H9 (cell line): ENCODE measurements around the gene CTU2. TPM values are rescaled to one million over a fixed set of nuclear protein-coding genes. Genes with fewer than 3 reads are reported as not detected.

Source experiments
- DNase-seq: peaks from one replicate; pipeline ENCODE4 v3.0.0-alpha.2; 2017
- H2AFZ ChIP-seq: one replicate; pipeline ENCODE4 v1.6.1; 2013; ENCODE audit warnings: mild to moderate bottlenecking, low read length, control low read depth, moderate library complexity
- H2AK5ac ChIP-seq: 2 replicates; pipeline ENCODE4 v1.6.1; 2013; ENCODE audit warnings: low read length, control low read depth, mixed read lengths; ENCODE audit not compliant: insufficient read length
- H2BK120ac ChIP-seq: one replicate; pipeline ENCODE4 v1.6.1; 2013; ENCODE audit warnings: low read depth, mild to moderate bottlenecking, low read length, control low read depth, inconsistent platforms; ENCODE audit not compliant: poor library complexity, severe bottlenecking
- H2BK12ac ChIP-seq: 2 replicates; pipeline ENCODE4 v1.6.1; 2013; ENCODE audit warnings: low read length, control low read depth, mixed read lengths, low read depth; ENCODE audit not compliant: insufficient read length
- H2BK15ac ChIP-seq: 2 replicates; pipeline ENCODE4 v1.6.1; 2013; ENCODE audit warnings: low read depth, low read length, control low read depth
- H2BK20ac ChIP-seq: one replicate; pipeline ENCODE4 v1.6.1; 2013; ENCODE audit warnings: low read depth, mild to moderate bottlenecking, low read length, control low read depth, inconsistent platforms; ENCODE audit not compliant: poor library complexity, severe bottlenecking
- H2BK5ac ChIP-seq: 2 replicates; pipeline ENCODE4 v1.6.1; 2013; ENCODE audit warnings: low read length, control low read depth, mixed read lengths; ENCODE audit not compliant: insufficient read length
- H3K14ac ChIP-seq: 2 replicates; pipeline ENCODE4 v1.6.1; 2013; ENCODE audit warnings: low read length, control low read depth; ENCODE audit not compliant: insufficient read depth
- H3K18ac ChIP-seq: 2 replicates; pipeline ENCODE4 v1.6.1; 2013; ENCODE audit warnings: low read depth, mild to moderate bottlenecking, mixed read lengths, low read length, control low read depth; ENCODE audit not compliant: insufficient read length
- H3K23ac ChIP-seq: 2 replicates; pipeline ENCODE4 v1.6.1; 2013; ENCODE audit warnings: low read length, control low read depth, mixed read lengths, low read depth; ENCODE audit not compliant: insufficient read length
- H3K23me2 ChIP-seq: 2 replicates; pipeline ENCODE4 v1.6.1; 2013; ENCODE audit warnings: low read depth, mild to moderate bottlenecking, mixed read lengths, low read length, control low read depth; ENCODE audit not compliant: insufficient read length, poor library complexity, severe bottlenecking
- H3K27ac ChIP-seq: 2 replicates; pipeline ENCODE4 v1.5.1; 2013; ENCODE audit warnings: low read length, control low read depth, mixed read lengths, low read depth; ENCODE audit not compliant: insufficient read length
- H3K27me3 ChIP-seq: 2 replicates; pipeline ENCODE4 v1.6.1; 2013; ENCODE audit warnings: low read length, control low read depth, inconsistent platforms; ENCODE audit not compliant: insufficient read depth
- H3K4ac ChIP-seq: 2 replicates; pipeline ENCODE4 v1.6.1; 2013; ENCODE audit warnings: low read depth, mild to moderate bottlenecking, control low read depth, inconsistent platforms, low read length, moderate library complexity
- H3K4me1 ChIP-seq: 2 replicates; pipeline ENCODE4 v1.6.1; 2013; ENCODE audit warnings: low read length, control low read depth, inconsistent platforms; ENCODE audit not compliant: insufficient read depth
- H3K4me2 ChIP-seq: 2 replicates; pipeline ENCODE4 v1.6.1; 2013; ENCODE audit warnings: low read length, control low read depth, mixed read lengths; ENCODE audit not compliant: insufficient read length, insufficient read depth
- H3K56ac ChIP-seq: 2 replicates; pipeline ENCODE4 v1.6.1; 2013; ENCODE audit warnings: low read depth, mild to moderate bottlenecking, mixed read lengths, low read length, control low read depth; ENCODE audit not compliant: insufficient read length
- H3K79me1 ChIP-seq: 2 replicates; pipeline ENCODE4 v1.6.1; 2013; ENCODE audit warnings: low read depth, mild to moderate bottlenecking, moderate library complexity, low read length, control low read depth, inconsistent platforms; ENCODE audit not compliant: insufficient read depth, poor library complexity, severe bottlenecking
- H3K79me2 ChIP-seq: 2 replicates; pipeline ENCODE4 v1.6.1; 2013; ENCODE audit warnings: low read length, control low read depth, inconsistent platforms; ENCODE audit not compliant: insufficient read depth
- H3K9ac ChIP-seq: 2 replicates; pipeline ENCODE4 v1.6.1; 2013; ENCODE audit warnings: low read length, control low read depth, mixed read lengths; ENCODE audit not compliant: insufficient read length; ENCODE audit errors: extremely low read depth
- H3K9me3 ChIP-seq: one replicate; pipeline ENCODE4 v1.6.1; 2013; ENCODE audit warnings: low read depth, low read length, inconsistent platforms; ENCODE audit not compliant: control insufficient read depth
- H3T11ph ChIP-seq: one replicate; pipeline ENCODE4 v1.6.1; 2013; ENCODE audit warnings: mild to moderate bottlenecking, low read length, control low read depth, inconsistent platforms
- H4K20me1 ChIP-seq: one replicate; pipeline ENCODE4 v1.6.1; 2013; ENCODE audit not compliant: control insufficient read depth, insufficient read length, insufficient read depth
- H4K5ac ChIP-seq: 2 replicates; pipeline ENCODE4 v1.6.1; 2013; ENCODE audit warnings: low read depth, mild to moderate bottlenecking, mixed read lengths, low read length, control low read depth; ENCODE audit not compliant: insufficient read length
- H4K8ac ChIP-seq: replicated peaks from 2 replicates; pipeline ENCODE4 v1.6.1; 2013; ENCODE audit warnings: low read length, control low read depth, mixed read lengths, low read depth; ENCODE audit not compliant: insufficient read length
- H4K91ac ChIP-seq: 2 replicates; pipeline ENCODE4 v1.6.1; 2013; ENCODE audit warnings: low read depth, mild to moderate bottlenecking, moderate library complexity, mixed read lengths, low read length, control low read depth; ENCODE audit not compliant: insufficient read length
- H3K27ac Mint-ChIP-seq, 3 experiments: 2 replicates in 2 of 3; 3 replicates in 1 of 3; pipeline ENCODE4 v1.8.0; 2020 to 2021; ENCODE audit warnings: mixed read lengths in 3 of 3, mild to moderate bottlenecking in 1 of 3, moderate library complexity in 1 of 3
- H3K27me3 Mint-ChIP-seq: 2 replicates; pipeline ENCODE4 v1.8.0; 2021; ENCODE audit warnings: low read depth, mild to moderate bottlenecking, moderate library complexity, mixed read lengths
- H3K36me3 Mint-ChIP-seq, 3 experiments: 2 replicates in 2 of 3; 3 replicates in 1 of 3; pipeline ENCODE4 v1.8.0; 2020 to 2021; ENCODE audit warnings: low read depth in 3 of 3, mixed read lengths in 3 of 3; ENCODE audit not compliant: insufficient read depth in 1 of 3
- H3K4me1 Mint-ChIP-seq, 2 experiments: 2 replicates each; pipeline ENCODE4 v1.8.0; 2020; ENCODE audit warnings: mixed read lengths in 2 of 2
- H3K4me3 Mint-ChIP-seq, 2 experiments: 2 replicates in 1 of 2; 3 replicates in 1 of 2; pipeline ENCODE4 v1.8.0; 2020 to 2021; ENCODE audit warnings: mild to moderate bottlenecking in 2 of 2, mixed read lengths in 2 of 2, moderate library complexity in 1 of 2
- H3K9me3 Mint-ChIP-seq, 2 experiments: 2 replicates in 1 of 2; 3 replicates in 1 of 2; pipeline ENCODE4 v1.8.0; 2020; ENCODE audit warnings: mild to moderate bottlenecking in 2 of 2, mixed read lengths in 2 of 2, moderate library complexity in 1 of 2
- CTCF ChIP-seq: fragments of 200-600 bp; sonication (generic); conservative IDR thresholded peaks from 3 replicates; pipeline ENCODE4 v1.8.0; 2021; ENCODE audit warnings: antibody characterized with exemption, mild to moderate bottlenecking
- WGBS: extraction: QIAGEN DNeasy Blood & Tissue Kit; methylation state at CpG from one replicate; pipeline ENCODE4 v1.1.7; 2013; ENCODE audit warnings: missing lambda C conversion rate, low lambda C conversion rate, mixed read lengths; ENCODE audit not compliant: insufficient read length; ENCODE audit errors: extremely low coverage; 5-methylcytosine and 5-hydroxymethylcytosine counted together
- total RNA-seq: library from RNA; stranded (reverse); gene quantifications from 2 replicates; pipeline ENCODE4 v1.2.1, GENCODE V29; 2021

The CTU2 gene
- total RNA-seq, 1 experiment from 2014 or later, result 32.8 TPM

GRCh38 chr16:88750854-88751253 lies 44.6 kb downstream of the CTU2 start:
- H3K4me3 Mint-ChIP-seq, result no peak overlapping the region
- Histone ChIP-seq H3K23me2 (no peaks in the 10 kb centered on the region), H2BK12ac (no peak overlapping the region), H2BK5ac (no peak overlapping the region), H3K27ac (no peak overlapping the region), H3K56ac (no peak overlapping the region), H2BK20ac (no peak overlapping the region), H3K14ac (no peak overlapping the region), H4K91ac (no peak overlapping the region), H3K9ac (no peak overlapping the region), H3K23ac (no peak overlapping the region), H4K5ac (no peak overlapping the region), H2BK15ac (no peak overlapping the region), H3K79me2 (no peaks in the 10 kb centered on the region), H2AK5ac (no peak overlapping the region), H3K79me1 (no peaks in the 10 kb centered on the region), H4K8ac (no peak overlapping the region), H3K4ac (no peak overlapping the region), H3T11ph (no peak overlapping the region), H2BK120ac (no peak overlapping the region), H4K20me1 (no peaks in the 10 kb centered on the region), H2AFZ (no peak overlapping the region), H3K4me2 (no peak overlapping the region), H3K18ac (no peak overlapping the region), H3K4me1 (no peaks in the 10 kb centered on the region), H3K9me3 (no peaks in the 10 kb centered on the region), H3K27me3 (no peaks in the 10 kb centered on the region)
- WGBS, result no CpG with 5 or more reads among the region's 12 CpGs
- H3K4me1 Mint-ChIP-seq, result peaks cover 18 to 35% of the 10 kb centered on the region in 2 experiments
- no peak for TF ChIP-seq CTCF
- H3K27ac Mint-ChIP-seq, result no peak overlapping the region
- H3K36me3 Mint-ChIP-seq, result no peaks in the 10 kb centered on the region
- no peak for DNase-seq
- no peaks in the 10 kb centered on the region for H3K27me3 Mint-ChIP-seq
- no peaks in the 10 kb centered on the region for H3K9me3 Mint-ChIP-seq
